Non-pigmented ciliary epithelial cell (primary cell): Measurements from ENCODE around the gene PCYT2.

Experiments
- DNase-seq: peaks from one replicate; pipeline ENCODE4 v3.0.0-alpha.2; 2010; ENCODE audit warnings: low read depth

PCYT2 gene

GRCh38 chr17:81912441-81913309, 1.5 kb upstream of the PCYT2 start:
- DNase-seq = no peak

- no peak for DNase-seq
Measured at GRCh38 chr17:81911969-81912368, 770 bp upstream of the PCYT2 start.

DNA sequence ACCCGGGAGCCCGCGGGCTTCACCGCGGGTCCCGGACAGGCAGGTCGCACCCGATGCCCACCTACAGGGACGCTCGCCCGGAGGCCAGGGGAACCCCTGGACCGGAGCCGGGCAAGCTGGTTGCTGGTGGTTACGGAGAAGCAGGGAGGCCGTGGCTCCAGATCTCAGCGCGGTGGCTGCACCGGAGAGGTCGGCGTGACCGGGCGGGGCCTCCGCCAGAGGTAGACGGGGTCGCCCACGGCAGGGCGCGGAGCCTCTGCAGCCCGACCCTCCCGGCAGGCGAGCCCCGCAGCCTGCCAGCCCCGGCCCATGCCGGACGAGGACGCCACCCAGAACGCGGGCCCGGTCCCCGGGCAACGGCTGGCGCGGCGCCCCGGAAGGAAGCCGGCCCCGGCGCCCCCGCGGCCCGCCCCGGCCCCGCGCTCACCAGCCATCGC, 341 bp downstream of the PCYT2 start:
- DNase-seq = no peak

DNA sequence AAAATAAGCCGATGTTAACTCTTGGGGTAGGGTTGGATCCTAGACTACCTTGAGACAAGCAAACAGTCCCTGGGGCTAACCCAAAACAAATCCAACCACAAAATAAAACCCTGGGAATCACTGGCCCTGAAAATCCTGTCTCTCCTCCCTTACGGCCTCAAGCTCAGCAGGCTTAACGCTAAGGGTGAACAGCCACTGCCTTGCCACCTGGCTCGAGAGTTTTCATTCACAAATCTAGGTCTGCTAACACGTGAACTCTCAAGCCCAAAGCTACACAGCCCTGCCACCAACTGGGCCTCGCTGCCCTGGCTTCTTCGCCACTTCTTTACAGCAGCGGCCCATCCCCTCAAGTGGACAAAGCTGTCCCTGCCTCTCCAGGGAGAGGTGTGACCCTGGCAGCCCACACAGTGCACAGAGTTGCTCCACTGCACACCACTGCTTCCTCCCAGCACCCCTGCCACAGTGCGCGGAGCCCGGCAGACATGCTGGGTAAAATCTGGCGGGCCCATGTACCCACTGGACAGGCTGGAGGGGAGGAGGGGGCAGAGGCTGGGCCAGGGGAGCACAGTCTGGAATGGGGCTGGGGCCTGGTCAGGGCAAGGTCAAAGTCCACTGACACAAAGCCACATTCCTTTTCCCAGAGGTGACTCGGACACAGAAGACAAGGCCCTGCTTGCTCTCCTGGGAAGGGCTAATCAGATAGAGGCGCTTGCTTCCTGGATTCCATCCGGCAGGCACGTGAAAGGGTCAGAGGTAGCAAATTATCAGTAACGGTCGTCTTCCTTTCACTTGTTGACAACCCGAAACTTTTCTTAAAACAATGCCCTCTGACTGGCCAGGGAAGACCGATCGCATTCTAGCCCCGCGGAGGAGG, 996 bp downstream of the PCYT2 start:
- no peak for DNase-seq

- no peak for DNase-seq
Measured at GRCh38 chr17:81909231-81909630, 2.0 kb downstream of the PCYT2 start.

GRCh38 chr17:81908793-81909192, 2.4 kb downstream of the PCYT2 start:
- DNase-seq = no peak

DNA sequence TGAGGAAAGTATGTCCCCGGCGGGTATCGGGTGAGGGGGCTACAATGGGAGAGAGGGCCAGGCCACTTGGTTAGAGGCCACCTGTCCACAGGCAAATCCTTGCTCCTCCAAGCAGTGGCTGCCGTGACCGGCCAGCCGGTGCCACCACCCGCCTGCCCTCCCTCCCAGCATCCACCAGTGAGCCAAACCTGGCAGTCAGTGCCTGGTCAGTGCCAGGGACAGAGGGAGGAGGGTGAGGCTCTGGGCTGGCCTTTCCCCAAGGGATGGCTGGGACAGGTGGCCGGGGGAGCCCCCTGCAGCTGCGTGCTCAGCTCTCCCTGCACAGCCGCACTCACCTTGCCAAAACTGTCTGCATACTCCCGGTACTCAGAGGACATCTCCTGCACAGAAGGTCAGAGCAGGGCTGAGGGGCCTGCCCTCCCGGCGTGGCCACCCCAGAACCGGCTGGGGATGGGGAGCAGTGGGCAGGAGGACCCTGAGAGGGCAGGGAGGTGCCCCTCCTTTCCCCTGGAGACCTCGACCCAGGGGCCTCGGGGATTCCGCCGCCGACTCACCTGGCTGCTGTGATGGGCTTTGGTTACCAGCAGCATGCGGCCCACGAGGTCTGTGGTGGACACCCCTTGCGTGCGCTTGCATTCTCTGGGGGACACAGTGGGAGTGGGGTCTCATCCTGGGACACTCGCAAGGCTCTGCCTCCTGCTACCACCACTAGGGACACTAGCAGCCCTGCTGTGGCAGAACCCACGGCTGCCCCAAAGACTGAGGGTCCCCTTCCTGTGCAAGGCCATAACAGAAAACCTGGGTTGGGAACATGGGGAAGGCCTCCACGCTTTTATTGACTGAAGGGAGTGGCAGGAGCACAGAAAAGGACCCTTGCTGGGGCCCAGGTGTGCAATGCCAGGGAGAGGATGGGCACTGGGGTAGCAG, 3.7 kb downstream of the PCYT2 start:
- DNase-seq = no peak

DNA sequence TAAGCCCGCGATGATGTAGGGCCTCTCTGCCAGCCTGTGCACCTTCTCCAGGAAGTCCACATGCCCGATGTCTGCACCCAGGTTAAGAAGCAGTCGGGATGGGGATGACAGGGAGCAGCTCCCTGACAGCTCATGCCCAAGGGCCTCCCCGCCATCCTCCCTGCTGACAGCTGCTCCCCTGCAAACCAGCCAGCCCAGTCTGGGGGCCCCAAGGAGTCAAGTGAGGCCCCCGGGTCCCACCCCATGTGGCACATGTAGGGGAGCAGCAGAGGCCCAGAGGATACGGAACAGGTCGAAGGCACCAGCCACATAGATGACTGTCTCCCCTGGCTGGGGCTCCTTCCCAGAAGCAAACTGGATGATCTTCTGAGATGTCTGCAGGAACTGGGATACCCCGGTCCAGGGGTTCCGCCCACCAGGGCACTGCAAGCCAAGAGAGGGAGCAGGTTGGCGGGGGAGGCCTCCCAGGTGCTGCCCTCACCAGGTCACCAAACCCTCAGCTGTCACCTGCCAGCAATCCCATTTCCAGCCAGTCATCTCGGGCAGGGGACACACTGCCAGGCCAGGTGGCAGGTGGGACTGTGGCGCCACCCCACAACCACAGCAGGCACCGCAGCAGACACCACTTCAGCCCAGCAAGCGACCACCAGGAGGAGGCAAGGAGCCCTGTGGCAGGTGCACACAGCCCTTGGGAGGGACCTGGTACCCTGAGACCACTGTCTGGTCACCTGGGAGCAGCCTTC, 4.6 kb downstream of the PCYT2 start:
- DNase-seq = no peak

DNA sequence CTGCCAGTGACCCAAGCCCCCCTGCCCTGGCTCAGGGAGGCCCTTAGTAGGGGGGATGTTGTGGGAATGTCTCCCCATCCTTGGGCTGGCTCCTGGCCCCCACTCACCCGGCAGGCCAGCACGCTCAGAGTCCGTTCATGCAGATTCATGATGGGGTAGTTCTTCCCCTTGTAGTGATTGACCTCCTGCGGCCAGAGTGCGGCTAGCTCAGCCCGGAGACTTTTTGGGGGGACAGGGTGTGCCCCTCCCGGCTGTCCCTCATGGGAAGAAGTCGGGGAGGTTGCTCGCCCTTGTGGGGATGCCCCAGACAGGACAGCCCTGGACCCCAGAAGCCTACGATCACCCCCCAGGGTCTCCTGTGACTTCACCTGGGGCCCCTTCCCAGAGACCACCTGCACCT, 5.2 kb downstream of the PCYT2 start:
- no peak for DNase-seq

DNA sequence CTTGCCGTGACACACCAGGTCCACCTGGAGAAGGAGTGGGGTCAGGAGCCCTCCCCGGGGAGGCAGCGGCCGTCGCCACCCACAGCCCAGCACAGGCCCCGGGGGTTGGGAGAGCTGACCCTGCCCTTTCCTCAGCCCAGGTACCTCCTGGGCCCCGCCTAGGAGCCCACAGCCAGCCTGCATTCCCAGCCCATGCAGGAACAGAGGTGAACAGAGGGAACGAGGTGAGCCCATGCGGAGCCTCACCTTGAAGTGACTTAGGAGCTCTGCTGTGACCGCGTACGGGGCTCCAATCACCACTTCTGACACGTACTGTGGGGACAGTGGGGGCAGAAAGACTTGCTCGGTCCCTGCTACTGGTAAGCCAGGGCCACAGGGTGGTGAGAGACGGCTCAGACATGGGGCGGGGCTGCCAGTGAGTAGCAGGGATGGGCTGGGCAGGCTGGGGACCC, 5.7 kb downstream of the PCYT2 start:
- no peak for DNase-seq

GRCh38 chr17:81904600-81905423, 6.4 kb downstream of the PCYT2 start:
- DNase-seq = no peak

GRCh38 chr17:81903896-81904599, 7.2 kb downstream of the PCYT2 start:
- no peak for DNase-seq

GRCh38 chr17:81903415-81903831, 7.8 kb downstream of the PCYT2 start:
- DNase-seq = no peak

- DNase-seq = no peak
Measured at GRCh38 chr17:81902653-81903414, 8.4 kb downstream of the PCYT2 start.

DNA sequence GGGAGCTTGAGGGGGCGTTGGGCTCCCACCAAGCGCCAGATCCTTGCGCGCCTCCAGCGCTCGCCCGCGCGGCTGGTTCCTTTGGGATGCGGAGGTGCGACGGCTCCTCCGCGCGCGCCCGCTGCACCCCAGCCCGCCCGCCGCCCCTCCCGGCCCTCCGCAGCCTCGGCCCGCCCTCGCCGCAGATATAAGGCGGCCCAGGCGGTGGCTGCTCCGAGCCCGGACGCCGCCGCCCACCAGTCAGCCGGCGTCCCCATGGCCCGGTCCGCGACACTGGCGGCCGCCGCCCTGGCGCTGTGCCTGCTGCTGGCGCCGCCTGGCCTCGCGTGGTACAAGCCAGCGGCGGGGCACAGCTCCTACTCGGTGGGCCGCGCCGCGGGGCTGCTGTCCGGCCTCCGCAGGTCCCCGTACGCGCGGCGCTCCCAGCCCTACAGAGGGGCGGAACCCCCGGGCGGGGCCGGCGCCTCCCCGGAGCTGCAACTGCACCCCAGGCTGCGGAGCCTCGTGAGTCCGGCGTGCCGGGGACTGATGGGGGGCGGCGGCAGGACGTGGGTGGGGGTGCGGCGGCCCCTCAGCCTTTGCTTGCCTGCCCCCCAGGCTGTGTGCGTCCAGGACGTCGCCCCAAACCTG, 9.1 kb downstream of the PCYT2 start, which contains the start of gene NPB:
Gene NPB (plus strand): TSS at position 216 of the 630 bp plus-strand sequence. CDS start 40 bp downstream, at position 256.
- DNase-seq = no peak

DNA sequence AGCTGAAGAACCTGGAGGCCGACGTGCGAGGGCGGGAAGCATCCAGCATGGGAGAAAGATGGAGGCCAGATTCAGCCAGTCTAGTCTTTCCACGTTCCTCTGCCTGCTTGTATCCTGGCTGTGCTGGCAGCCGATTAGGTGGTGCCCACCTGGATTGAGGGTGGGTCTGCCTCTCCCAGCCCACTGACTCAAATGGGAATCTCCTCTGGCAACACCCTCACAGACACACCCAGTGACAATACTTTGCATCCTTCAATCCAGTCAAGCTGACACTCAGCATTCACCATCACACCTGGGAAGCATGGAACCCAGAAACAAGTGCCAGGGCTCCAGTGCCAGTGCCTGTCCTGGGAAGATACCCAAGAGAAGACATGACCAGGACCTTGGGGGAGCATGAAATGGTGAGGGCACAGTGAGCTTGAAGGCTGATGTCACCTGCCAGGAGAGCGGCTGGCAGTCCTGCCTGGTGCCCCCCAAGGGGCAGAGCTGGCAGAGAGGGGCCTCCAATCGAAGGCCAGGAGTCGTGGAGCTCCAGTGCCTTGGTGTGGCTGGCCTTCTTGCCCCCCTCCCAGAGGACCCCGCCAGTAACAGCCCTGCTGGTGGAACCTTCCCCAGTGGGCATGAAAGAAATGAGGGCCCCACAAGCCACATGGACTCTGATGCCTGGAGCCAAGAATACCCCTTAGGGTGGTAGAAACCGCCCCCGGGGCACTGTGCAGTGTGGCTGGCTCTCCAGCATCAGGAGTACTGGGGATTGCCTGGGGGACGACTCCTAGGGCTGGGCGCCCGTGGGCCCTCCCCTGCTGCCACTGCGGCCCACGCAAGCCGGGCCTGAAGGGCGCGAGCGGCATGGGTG, 9.8 kb downstream of the PCYT2 start:
- no peak for DNase-seq

GRCh38 chr17:81900181-81900820, 10.9 kb downstream of the PCYT2 start:
- no peak for DNase-seq
